D721Med (cell line): ENCODE data around the gene FADS3.

Experiments
- DNase-seq: peaks from one replicate; pipeline ENCODE4 v3.0.0; 2011; ENCODE audit warnings: low spot score; ENCODE audit not compliant: insufficient read length
- FAIRE-seq: peaks from 2 replicates; lab custom pipeline; 2011; peaks lifted over from hg19 to GRCh38; lab: Jason Lieb, UNC
- CTCF ChIP-seq: IDR thresholded peaks from 2 replicates; pipeline ENCODE4 v1.5.1; 2012; ENCODE audit warnings: mild to moderate bottlenecking, control low read depth; ENCODE audit not compliant: insufficient read depth; ENCODE audit errors: missing control alignments

The FADS3 gene

GRCh38 chr11:61839742-61840141 lies 51.6 kb downstream of the FADS3 start:
- TF ChIP-seq CTCF: no peak
- DNase-seq (no peak), FAIRE-seq (no peak)

GRCh38 chr11:61838921-61839320 lies 52.4 kb downstream of the FADS3 start:
- no peak for TF ChIP-seq CTCF
- no peak for FAIRE-seq
- no peak for DNase-seq

- no peak for FAIRE-seq
- no peak for DNase-seq
- TF ChIP-seq CTCF: no peak
Measured at GRCh38 chr11:61838501-61838900, 52.8 kb downstream of the FADS3 start.

GRCh38 chr11:61837411-61838005 lies 53.8 kb downstream of the FADS3 start:
- DNase-seq: no peak
- FAIRE-seq: no peak
- no peak for TF ChIP-seq CTCF

GRCh38 chr11:61836193-61836592 lies 55.2 kb downstream of the FADS3 start:
- FAIRE-seq (no peak), DNase-seq (no peak)
- TF ChIP-seq CTCF: no peak

GRCh38 chr11:61834278-61835048 lies 56.9 kb downstream of the FADS3 start:
- TF ChIP-seq CTCF: no peak
- DNase-seq (no peak), FAIRE-seq (no peak)

- no peak for FAIRE-seq
- DNase-seq: no peak
- no peak for TF ChIP-seq CTCF
Measured at GRCh38 chr11:61833926-61834277, 57.4 kb downstream of the FADS3 start.
